Natural killer cell (primary cell): Measurements from ENCODE around the gene MYD88. TPM values are rescaled to one million over a fixed set of nuclear protein-coding genes. Genes with fewer than 3 reads are reported as not detected.

Source experiments
- ATAC-seq, 3 donors: fragments of 150-1000 bp in 2 of 3; fragments of 200-7000 bp in 1 of 3; cut with Tn5 transposase; 1 replicate in 1 of 3; 2 replicates in 2 of 3; pipeline ENCODE4 v1.10.0; 2021; ENCODE audit warnings: mild to moderate bottlenecking in 2 of 3, moderate library complexity in 2 of 3
- DNase-seq, 2 donors: peaks; one replicate each; pipeline versions ENCODE4 v3.0.0 to v3.0.0-alpha.2; 2013 to 2021; ENCODE audit warnings: mixed read lengths in 1 of 2
- H3K27ac ChIP-seq: one replicate; pipeline ENCODE4 v1.5.1; 2013; ENCODE audit warnings: mild to moderate bottlenecking, low read length
- H3K27me3 ChIP-seq: one replicate; pipeline ENCODE4 v1.6.1; 2013; ENCODE audit warnings: low read length; ENCODE audit not compliant: control insufficient read depth, insufficient read depth
- H3K36me3 ChIP-seq: one replicate; pipeline ENCODE4 v1.6.1; 2013; ENCODE audit warnings: low read length; ENCODE audit not compliant: control insufficient read depth, insufficient read depth
- H3K4me1 ChIP-seq: one replicate; pipeline ENCODE4 v1.6.1; 2013; ENCODE audit warnings: low read length; ENCODE audit not compliant: control insufficient read depth, insufficient read depth
- H3K4me3 ChIP-seq: one replicate; pipeline ENCODE4 v1.5.1; 2013; ENCODE audit warnings: low read length
- H3K9me3 ChIP-seq: one replicate; pipeline ENCODE4 v1.6.1; 2013; ENCODE audit warnings: low read length; ENCODE audit not compliant: control insufficient read depth, insufficient read depth
- H3K27ac Mint-ChIP-seq, 2 donors: one replicate each; pipeline ENCODE4 v1.8.0; 2022; ENCODE audit warnings: mild to moderate bottlenecking in 2 of 2, mixed read lengths in 2 of 2, moderate library complexity in 1 of 2
- H3K27me3 Mint-ChIP-seq, 2 donors: one replicate each; pipeline ENCODE4 v1.8.0; 2022; ENCODE audit warnings: low read depth in 2 of 2, mixed read lengths in 2 of 2
- H3K36me3 Mint-ChIP-seq: one replicate; pipeline ENCODE4 v1.8.0; 2022; ENCODE audit warnings: mixed read lengths
- H3K4me1 Mint-ChIP-seq, 2 donors: one replicate each; pipeline ENCODE4 v1.8.0; 2022; ENCODE audit warnings: mixed read lengths in 2 of 2
- H3K4me3 Mint-ChIP-seq: one replicate; pipeline ENCODE4 v1.8.0; 2022; ENCODE audit warnings: mild to moderate bottlenecking, moderate library complexity, mixed read lengths
- H3K9me3 Mint-ChIP-seq, 2 donors: one replicate each; pipeline ENCODE4 v1.8.0; 2022; ENCODE audit warnings: mixed read lengths in 2 of 2
- CTCF ChIP-seq: fragments of 200-600 bp; IDR thresholded peaks from one replicate; pipeline ENCODE4 v1.8.0; 2022; ENCODE audit warnings: antibody characterized with exemption
- WGBS: methylation state at CpG from one replicate; pipeline ENCODE4 v1.1.7; 2013; ENCODE audit warnings: missing lambda C conversion rate; ENCODE audit not compliant: insufficient coverage; 5-methylcytosine and 5-hydroxymethylcytosine counted together
- intact Hi-C: fragments of 100-400 bp; cut with micrococcal nuclease; formaldehyde crosslinking; loops from one replicate; pipeline ENCODE4 v1.14.2; 2022
- total RNA-seq, 4 donors: library from RNA; stranded (reverse); fragments of 120-200 nt in 1 of 4; gene quantifications; one replicate each; pipeline versions ENCODE4 v1.2.3 to v1.2.4, GENCODE V29; 2013 to 2022

Gene MYD88
- 10 to 100 TPM; 60.5 to 71.0 (median 67.7) TPM for total RNA-seq
- total RNA-seq (2013) = 18.1 TPM

- H3K4me3 Mint-ChIP-seq = peak within 1 kb of the TSS; percentile 99
- peaks cover 21% of the 10 kb centered on the region for H3K36me3 ChIP-seq
- no peaks in the 10 kb centered on the region for H3K27me3 Mint-ChIP-seq
- H3K9me3 Mint-ChIP-seq = no peaks in the 10 kb centered on the region
- no peaks in the 10 kb centered on the region for H3K9me3 ChIP-seq
- TF ChIP-seq CTCF = no peak
- no peaks in the 10 kb centered on the region for H3K36me3 Mint-ChIP-seq
- peaks cover 68 to 70% of the 10 kb centered on the region in 2 donors for H3K4me1 Mint-ChIP-seq
- peak within 1 kb of the TSS; percentile 95 for H3K4me3 ChIP-seq
- H3K27me3 ChIP-seq = no peaks in the 10 kb centered on the region
- under 1% methylated on average over 65 of the region's 65 CpGs for WGBS
- intact Hi-C loops = no loop called here
- ATAC-seq = peak; percentile 50 to 70 (median 51)
- peak within 1 kb of the TSS; percentile 95 for H3K27ac ChIP-seq
- H3K27ac Mint-ChIP-seq = peak within 1 kb of the TSS; percentile 95
- DNase-seq = peak; percentile 75 to 87
- peaks cover 55% of the 10 kb centered on the region for H3K4me1 ChIP-seq
Observed at GRCh38 chr3:38138349-38139190, at the start of gene MYD88. Gene MYD88 (plus strand): TSS chr3:38138661. CDS start chr3:38138701, 40 bp downstream.

GRCh38 chr3:38089163-38089562 lies 49.3 kb upstream of the MYD88 start:
- no peak for ATAC-seq
- WGBS = 81% methylated on average over 2 of the region's 2 CpGs
- Histone ChIP-seq H3K27me3 (no peaks in the 10 kb centered on the region), H3K4me1 (no peaks in the 10 kb centered on the region), H3K27ac (no peak overlapping the region), H3K36me3 (no peaks in the 10 kb centered on the region), H3K4me3 (no peak overlapping the region), H3K9me3 (peaks cover 12% of the 10 kb centered on the region)
- peaks cover 3% of the 10 kb centered on the region in 2 donors for H3K9me3 Mint-ChIP-seq
- H3K27ac Mint-ChIP-seq = no peak overlapping the region
- DNase-seq = no peak
- intact Hi-C loops = no loop called here
- TF ChIP-seq CTCF = no peak
- H3K27me3 Mint-ChIP-seq = peaks cover 0 to 2% of the 10 kb centered on the region in 2 donors
- peaks cover 0 to 8% of the 10 kb centered on the region in 2 donors for H3K4me1 Mint-ChIP-seq
- no peaks in the 10 kb centered on the region for H3K36me3 Mint-ChIP-seq
- H3K4me3 Mint-ChIP-seq = no peak overlapping the region

GRCh38 chr3:38090453-38090852 lies 48.0 kb upstream of the MYD88 start:
- ATAC-seq (no peak), DNase-seq (no peak)
- Histone ChIP-seq H3K27ac (no peak overlapping the region), H3K36me3 (no peaks in the 10 kb centered on the region), H3K27me3 (no peaks in the 10 kb centered on the region), H3K4me3 (no peak overlapping the region), H3K9me3 (no peaks in the 10 kb centered on the region), H3K4me1 (no peaks in the 10 kb centered on the region)
- no peaks in the 10 kb centered on the region for H3K36me3 Mint-ChIP-seq
- no peaks in the 10 kb centered on the region for H3K9me3 Mint-ChIP-seq
- H3K4me3 Mint-ChIP-seq = no peak overlapping the region
- H3K27me3 Mint-ChIP-seq = no peaks in the 10 kb centered on the region
- 100% methylated on average over 1 of the region's 3 CpGs for WGBS
- no peaks in the 10 kb centered on the region for H3K4me1 Mint-ChIP-seq
- intact Hi-C loops = no loop called here
- no peak for TF ChIP-seq CTCF
- H3K27ac Mint-ChIP-seq = no peak overlapping the region
